D721Med (cell line): ENCODE results near the gene DCP1B.
A peak's percentile ranks its signal among the peaks of the same experiment; 100 is the strongest.

Experiments used
- DNase-seq: peaks from one replicate; pipeline ENCODE4 v3.0.0; 2011; ENCODE audit warnings: low spot score; ENCODE audit not compliant: insufficient read length
- FAIRE-seq: peaks from 2 replicates; lab custom pipeline; 2011; peaks lifted over from hg19 to GRCh38; lab: Jason Lieb, UNC
- CTCF ChIP-seq: IDR thresholded peaks from 2 replicates; pipeline ENCODE4 v1.5.1; 2012; ENCODE audit warnings: mild to moderate bottlenecking, control low read depth; ENCODE audit not compliant: insufficient read depth; ENCODE audit errors: missing control alignments

Gene DCP1B

GRCh38 chr12:2004113-2004929 lies at the start of gene DCP1B:
TSS of gene DCP1B (minus strand) at chr12:2004457. CDS start at chr12:2004431, 26 bp downstream.
- TF ChIP-seq CTCF: no peak
- DNase-seq (peak; percentile 41), FAIRE-seq (no peak)

- no peak for TF ChIP-seq CTCF
- no peak for DNase-seq
- FAIRE-seq: no peak
Measured at GRCh38 chr12:2053691-2054090, 49.4 kb upstream of the DCP1B start.

- DNase-seq (no peak), FAIRE-seq (no peak)
- no peak for TF ChIP-seq CTCF
Measured at GRCh38 chr12:2052826-2053678, 48.8 kb upstream of the DCP1B start, which contains the start of gene CACNA1C. TSS of gene CACNA1C (plus strand) at chr12:2052987. CDS start at chr12:2053563, 576 bp downstream.

GRCh38 chr12:2051700-2052621 lies 47.7 kb upstream of the DCP1B start:
- no peak for TF ChIP-seq CTCF
- DNase-seq (no peak), FAIRE-seq (no peak)

- FAIRE-seq (no peak), DNase-seq (no peak)
- no peak for TF ChIP-seq CTCF
Measured at GRCh38 chr12:2049604-2050540, 45.6 kb upstream of the DCP1B start.

- no peak for TF ChIP-seq CTCF
- no peak for DNase-seq
- no peak for FAIRE-seq
Measured at GRCh38 chr12:2047752-2048151, 43.5 kb upstream of the DCP1B start.
